ENCODE results near the gene ZNF683. TPM values are rescaled to one million over a fixed set of nuclear protein-coding genes. Genes with fewer than 3 reads are reported as not detected.

ZNF683 gene
- total RNA-seq, 1 donor from 2014 or later: not detected

- no peaks in the 10 kb centered on the region for H3K36me3 Mint-ChIP-seq
- TF ChIP-seq CTCF (conservative IDR thresholded peaks at IDR 0.05): no peak
- no peak overlapping the region for H3K27ac Mint-ChIP-seq
- no peaks in the 10 kb centered on the region for H3K4me1 Mint-ChIP-seq (ENCODE audit: unreplicated experiment)
- no peak overlapping the region for H3K4me3 Mint-ChIP-seq
- H3K27me3 Mint-ChIP-seq: peaks cover 19% of the 10 kb centered on the region
- H3K9me3 Mint-ChIP-seq: peaks cover 4% of the 10 kb centered on the region
- no peak for DNase-seq (ENCODE audit: extremely low spot score, unreplicated experiment)
These were observed 511 bp downstream of the ZNF683 start for GRCh38 chr1:26372039-26372438.

DNA sequence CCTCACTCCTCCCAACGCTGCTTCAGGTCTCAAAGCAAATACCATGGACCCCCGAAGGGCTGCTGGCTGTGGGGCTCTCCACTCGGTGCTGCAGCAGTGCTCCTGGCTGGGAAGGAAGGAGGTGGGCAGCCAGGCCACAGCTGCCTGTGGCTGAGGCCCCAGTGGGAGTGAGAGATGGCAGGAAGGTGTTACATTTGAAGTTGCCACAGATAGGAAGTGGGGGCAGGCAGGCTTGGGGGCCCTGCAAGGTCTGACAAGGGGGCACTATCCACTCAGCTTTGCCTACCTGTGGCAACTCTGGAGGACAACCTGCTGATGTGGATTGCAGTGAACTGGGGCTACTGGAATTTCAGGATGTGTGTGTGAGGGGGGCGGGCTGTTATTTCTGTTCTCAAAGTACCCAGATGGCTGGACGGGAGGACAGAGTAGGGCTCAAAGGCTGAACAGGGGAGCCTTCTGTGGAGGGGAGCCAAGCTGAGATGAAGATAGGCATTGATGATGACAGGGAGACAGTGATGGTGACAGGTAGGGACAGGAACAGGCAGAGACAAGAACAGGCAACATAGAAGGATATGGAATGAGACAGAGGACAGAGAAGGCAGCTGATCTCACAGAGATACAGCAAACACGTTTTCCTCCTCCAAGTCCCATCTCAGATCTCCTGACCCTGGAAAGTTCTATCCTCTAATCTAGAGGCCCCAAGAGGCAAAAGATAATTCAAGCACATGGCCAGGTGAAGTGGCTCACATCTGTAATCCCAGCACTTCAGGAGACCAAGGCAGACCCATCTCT lies 1.8 kb downstream of the ZNF683 start:
- TF ChIP-seq CTCF (conservative IDR thresholded peaks at IDR 0.05): no peak
- H3K27me3 Mint-ChIP-seq: peaks cover 19% of the 10 kb centered on the region
- H3K9me3 Mint-ChIP-seq: peaks cover 4% of the 10 kb centered on the region
- H3K4me1 Mint-ChIP-seq (ENCODE audit: unreplicated experiment): no peaks in the 10 kb centered on the region
- no peak overlapping the region for H3K27ac Mint-ChIP-seq
- H3K36me3 Mint-ChIP-seq: no peaks in the 10 kb centered on the region
- H3K4me3 Mint-ChIP-seq: no peak overlapping the region
- DNase-seq (ENCODE audit: extremely low spot score, unreplicated experiment): no peak

DNA sequence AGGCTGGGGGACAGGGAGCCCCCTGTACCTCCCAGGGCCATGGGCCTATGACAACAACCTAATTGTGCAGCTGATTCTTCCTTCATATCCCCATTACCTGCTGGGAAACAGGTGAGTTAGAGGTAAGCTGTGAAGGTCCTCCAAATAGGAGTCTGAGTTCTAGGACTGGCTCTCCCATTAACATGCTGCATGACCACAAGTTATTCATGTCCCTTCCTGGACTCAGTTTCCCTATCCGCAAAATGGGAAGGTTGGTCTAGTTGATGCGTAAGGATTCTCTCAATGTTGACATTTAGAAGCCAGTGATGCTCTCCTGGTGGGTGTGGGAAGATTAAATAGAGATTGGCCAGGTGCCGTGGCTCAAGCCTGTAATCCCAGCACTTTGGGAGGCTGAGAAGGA lies 4.1 kb downstream of the ZNF683 start:
- H3K36me3 Mint-ChIP-seq: no peaks in the 10 kb centered on the region
- peaks cover 26% of the 10 kb centered on the region for H3K27me3 Mint-ChIP-seq
- no peak for DNase-seq (ENCODE audit: extremely low spot score, unreplicated experiment)
- H3K9me3 Mint-ChIP-seq: peaks cover 4% of the 10 kb centered on the region
- no peak overlapping the region for H3K4me3 Mint-ChIP-seq
- peaks cover 4% of the 10 kb centered on the region for H3K4me1 Mint-ChIP-seq (ENCODE audit: unreplicated experiment)
- TF ChIP-seq CTCF (conservative IDR thresholded peaks at IDR 0.05): no peak
- no peak overlapping the region for H3K27ac Mint-ChIP-seq

DNA sequence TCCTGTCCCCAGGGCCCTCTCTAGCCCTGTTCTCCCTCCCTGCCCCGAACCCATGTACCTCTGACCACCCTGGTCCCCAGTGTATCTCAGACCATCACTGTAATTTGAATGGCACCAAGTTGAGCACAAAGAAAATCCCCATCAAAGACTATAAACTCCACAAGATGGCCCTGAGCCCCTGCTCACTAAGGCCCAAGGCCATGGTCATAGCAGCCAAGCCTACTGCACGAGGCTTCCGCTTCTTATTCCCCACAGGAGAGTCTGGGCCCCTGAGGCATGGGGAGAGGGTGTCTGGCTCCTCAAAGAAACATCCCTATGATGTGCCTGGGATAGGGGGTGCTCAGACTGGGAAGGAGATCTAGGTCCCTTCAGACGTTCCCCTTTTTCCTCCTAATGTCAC lies 4.5 kb downstream of the ZNF683 start:
- Mint-ChIP-seq H3K27me3 (peaks cover 27% of the 10 kb centered on the region), H3K27ac (no peak overlapping the region), H3K4me3 (no peak overlapping the region), H3K9me3 (peaks cover 4% of the 10 kb centered on the region), H3K36me3 (no peaks in the 10 kb centered on the region), H3K4me1 (ENCODE audit: unreplicated experiment) (peaks cover 4% of the 10 kb centered on the region)
- no peak for TF ChIP-seq CTCF (conservative IDR thresholded peaks at IDR 0.05)
- no peak for DNase-seq (ENCODE audit: extremely low spot score, unreplicated experiment)

GRCh38 chr1:26367441-26367840 lies 5.1 kb downstream of the ZNF683 start:
- Mint-ChIP-seq H3K27me3 (peaks cover 30% of the 10 kb centered on the region), H3K9me3 (peaks cover 4% of the 10 kb centered on the region), H3K36me3 (no peaks in the 10 kb centered on the region), H3K4me1 (ENCODE audit: unreplicated experiment) (peaks cover 4% of the 10 kb centered on the region), H3K4me3 (no peak overlapping the region), H3K27ac (no peak overlapping the region)
- no peak for TF ChIP-seq CTCF (conservative IDR thresholded peaks at IDR 0.05)
- no peak for DNase-seq (ENCODE audit: extremely low spot score, unreplicated experiment)

Measured in type B pancreatic cell (in vitro differentiated cells).